Measurements from ENCODE around the gene FCN1. TPM values are rescaled to one million over a fixed set of nuclear protein-coding genes. Genes with fewer than 3 reads are reported as not detected.

The FCN1 gene
- total RNA-seq, 1 donor from 2014 or later: not detected

DNA sequence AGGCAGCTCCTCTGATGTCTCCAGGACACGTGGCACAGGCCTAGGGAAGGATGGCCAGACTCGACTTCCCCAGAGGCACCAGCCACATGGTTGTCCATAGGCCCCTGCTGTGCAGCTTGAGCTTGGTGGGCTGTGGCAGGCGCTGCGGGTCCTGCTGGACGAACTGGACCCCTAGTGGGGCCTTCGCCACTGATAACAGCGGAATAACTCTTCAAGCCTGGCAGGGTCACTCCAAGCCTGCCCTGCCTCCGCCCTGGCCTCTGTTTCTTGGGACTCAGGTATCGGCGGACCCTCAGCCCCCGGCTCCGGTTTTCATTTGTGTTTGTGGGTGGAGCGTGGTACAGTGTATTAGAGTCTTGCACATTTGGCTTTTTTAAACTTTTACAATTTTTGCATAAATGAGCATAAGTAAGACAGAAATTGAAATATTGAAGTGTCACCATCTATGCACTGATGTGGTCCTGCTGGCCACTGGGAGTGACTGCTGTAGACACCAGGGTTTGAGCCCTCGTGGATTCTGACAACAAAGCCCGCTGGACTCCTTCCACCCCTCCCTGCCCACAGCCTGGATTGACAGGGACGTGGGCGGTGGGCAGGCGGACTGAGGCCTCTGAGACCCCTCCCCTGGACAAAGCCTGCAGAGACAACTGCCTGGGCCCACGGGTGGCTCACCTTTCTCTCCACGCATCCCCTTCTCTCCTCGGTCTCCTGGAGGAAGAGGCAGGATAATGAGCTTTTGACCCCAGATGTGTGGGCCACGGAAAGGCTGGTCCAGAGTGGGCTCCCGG lies 3.8 kb downstream of the FCN1 start:
- Mint-ChIP-seq H3K4me3 (no peak overlapping the region), H3K4me1 (no peaks in the 10 kb centered on the region), H3K9me3 (peaks cover 7% of the 10 kb centered on the region), H3K36me3 (no peaks in the 10 kb centered on the region), H3K27me3 (ENCODE audit: low read depth) (peaks cover 39% of the 10 kb centered on the region), H3K27ac (no peak overlapping the region)
- no peak for TF ChIP-seq CTCF (IDR thresholded peaks at IDR 0.05; ENCODE audit: unreplicated experiment)
- DNase-seq (ENCODE audit: low spot score in 2 of 2, unreplicated experiment in 2 of 2): peak in 1 of 2 experiments; percentile 22

DNA sequence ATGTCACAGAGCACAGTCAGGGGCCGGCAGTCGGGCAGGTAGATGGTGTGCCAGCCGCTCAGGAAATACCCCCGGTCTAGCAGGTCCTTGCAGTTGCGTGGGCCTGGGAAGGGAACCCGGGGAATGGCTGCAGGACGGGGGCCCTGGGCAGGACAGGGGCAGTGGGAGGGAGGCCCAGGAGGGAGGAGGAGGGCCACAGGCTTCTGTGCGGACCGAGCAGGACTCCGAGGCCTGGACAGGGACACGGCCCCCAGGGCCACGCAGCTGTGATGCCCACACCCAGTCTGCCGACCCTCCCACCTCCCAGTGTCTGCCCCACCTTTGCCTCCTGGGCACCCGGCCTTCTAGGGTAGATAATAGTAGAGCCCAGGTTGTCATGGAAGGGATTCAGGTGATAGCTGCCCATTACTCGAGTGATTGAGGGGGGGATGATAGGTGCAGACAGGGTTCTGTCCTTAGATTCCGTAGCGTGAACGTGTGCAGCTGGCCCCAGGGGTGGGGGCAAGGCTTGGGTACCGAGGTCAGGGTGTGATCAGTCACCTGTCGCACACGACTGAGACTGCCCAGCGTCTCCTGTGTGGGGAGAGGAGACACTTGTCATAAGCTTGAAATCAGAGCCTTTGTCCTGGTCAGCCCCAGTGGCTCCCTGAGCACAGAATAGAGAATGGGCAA lies 4.5 kb downstream of the FCN1 start:
- Mint-ChIP-seq H3K4me1 (no peaks in the 10 kb centered on the region), H3K27me3 (ENCODE audit: low read depth) (peaks cover 35% of the 10 kb centered on the region), H3K9me3 (no peaks in the 10 kb centered on the region), H3K36me3 (no peaks in the 10 kb centered on the region), H3K4me3 (no peak overlapping the region), H3K27ac (no peak overlapping the region)
- TF ChIP-seq CTCF (IDR thresholded peaks at IDR 0.05; ENCODE audit: unreplicated experiment): no peak
- peak in 1 of 2 experiments; percentile 21 for DNase-seq (ENCODE audit: low spot score in 2 of 2, unreplicated experiment in 2 of 2)

DNA sequence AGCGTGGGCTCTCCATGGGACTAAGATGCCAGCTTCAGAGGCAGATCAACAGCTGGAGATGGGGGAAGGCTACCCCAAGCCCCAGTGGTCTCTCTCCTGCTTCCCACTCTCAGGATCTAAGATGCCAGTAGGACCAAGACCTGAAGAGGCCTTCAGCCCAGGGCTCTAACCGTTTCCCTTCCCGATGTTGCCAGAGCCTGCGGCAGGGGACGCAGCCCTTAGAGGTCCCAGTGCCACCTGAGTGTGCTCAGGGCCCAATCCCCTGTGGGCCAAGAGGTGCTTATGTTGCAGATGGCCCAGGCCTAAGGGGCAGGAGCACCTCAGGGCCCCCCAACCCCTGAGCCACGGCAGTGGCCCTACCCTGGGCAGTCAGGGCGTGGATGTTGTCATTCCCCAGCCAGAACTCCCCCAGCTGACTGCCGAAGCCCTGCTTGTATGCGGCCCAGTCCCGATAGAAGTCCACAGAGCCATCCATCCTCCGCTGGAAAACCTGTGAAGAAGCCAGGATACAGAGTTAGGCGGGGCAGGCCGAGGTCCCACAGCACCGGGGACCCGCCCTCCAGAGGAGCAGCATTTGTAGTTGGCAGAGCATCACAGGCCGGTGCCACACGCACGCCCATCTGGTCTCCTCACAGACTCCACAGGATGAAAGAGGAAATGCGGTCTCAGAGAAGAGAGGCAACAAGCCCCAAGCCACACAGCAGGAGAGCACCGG lies 5.4 kb downstream of the FCN1 start:
- Mint-ChIP-seq H3K9me3 (no peaks in the 10 kb centered on the region), H3K36me3 (no peaks in the 10 kb centered on the region), H3K4me1 (no peaks in the 10 kb centered on the region), H3K27me3 (ENCODE audit: low read depth) (peaks cover 29% of the 10 kb centered on the region), H3K27ac (no peak overlapping the region), H3K4me3 (no peak overlapping the region)
- DNase-seq (ENCODE audit: low spot score in 2 of 2, unreplicated experiment in 2 of 2): peak in 1 of 2 experiments; percentile 31
- no peak for TF ChIP-seq CTCF (IDR thresholded peaks at IDR 0.05; ENCODE audit: unreplicated experiment)

- no peaks in the 10 kb centered on the region for H3K4me1 Mint-ChIP-seq
- no peaks in the 10 kb centered on the region for H3K36me3 Mint-ChIP-seq
- H3K9me3 Mint-ChIP-seq: no peaks in the 10 kb centered on the region
- no peak overlapping the region for H3K4me3 Mint-ChIP-seq
- peaks cover 25% of the 10 kb centered on the region for H3K27me3 Mint-ChIP-seq (ENCODE audit: low read depth)
- no peak for TF ChIP-seq CTCF (IDR thresholded peaks at IDR 0.05; ENCODE audit: unreplicated experiment)
- H3K27ac Mint-ChIP-seq: no peak overlapping the region
- DNase-seq (ENCODE audit: low spot score in 2 of 2, unreplicated experiment in 2 of 2): peak in 1 of 2 experiments; percentile 19
These were observed 7.9 kb downstream of the FCN1 start for GRCh38 chr9:134909511-134910481.
